DOHH2 (cell line): ENCODE measurements around the gene FAM9C.

Experiments
- CTCF ChIP-seq: fragments of 200-600 bp; sonication (generic); IDR thresholded peaks from one replicate; pipeline ENCODE4 v1.5.1; 2014; ENCODE audit warnings: antibody characterized with exemption, mild to moderate bottlenecking, low read depth, low read length; ENCODE audit not compliant: poor library complexity, severe bottlenecking
- EZH2phosphoT487 ChIP-seq: fragments of 200-600 bp; sonication (generic); IDR thresholded peaks from 2 replicates; pipeline ENCODE4 v1.6.1; 2017; ENCODE audit warnings: borderline replicate concordance, mild to moderate bottlenecking, antibody characterized with exemption, low read length, moderate library complexity, mixed read lengths

DNA sequence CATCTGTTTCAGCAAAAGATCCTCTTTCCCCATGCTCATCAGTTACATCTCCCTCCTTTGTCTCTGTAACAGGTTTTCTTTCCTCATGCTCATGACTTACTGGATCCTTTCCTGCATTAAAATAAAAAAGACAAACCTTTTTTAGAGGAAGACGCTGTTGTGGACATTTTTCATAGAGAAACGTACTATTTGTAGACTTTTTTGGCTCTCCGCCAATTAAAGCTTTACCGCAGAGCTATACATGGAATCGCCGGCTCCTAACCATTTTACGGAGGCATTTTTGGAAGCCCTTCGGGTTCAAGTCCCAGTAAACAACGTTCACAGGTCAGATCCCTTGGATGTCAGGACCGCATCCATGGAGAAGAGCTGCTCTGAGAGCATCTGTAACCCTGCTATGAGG is 1.3 kb downstream of the FAM9C start:
- no peak for TF ChIP-seq CTCF
- no peak for TF ChIP-seq EZH2phosphoT487
